ENCODE data around the gene NRXN3. TPM values are rescaled to one million over a fixed set of nuclear protein-coding genes. Genes with fewer than 3 reads are reported as not detected.

Gene NRXN3
- total and polyA plus RNA-seq, 2 experiments from 2014 or later, result 5.7 to 7.1 TPM

DNA sequence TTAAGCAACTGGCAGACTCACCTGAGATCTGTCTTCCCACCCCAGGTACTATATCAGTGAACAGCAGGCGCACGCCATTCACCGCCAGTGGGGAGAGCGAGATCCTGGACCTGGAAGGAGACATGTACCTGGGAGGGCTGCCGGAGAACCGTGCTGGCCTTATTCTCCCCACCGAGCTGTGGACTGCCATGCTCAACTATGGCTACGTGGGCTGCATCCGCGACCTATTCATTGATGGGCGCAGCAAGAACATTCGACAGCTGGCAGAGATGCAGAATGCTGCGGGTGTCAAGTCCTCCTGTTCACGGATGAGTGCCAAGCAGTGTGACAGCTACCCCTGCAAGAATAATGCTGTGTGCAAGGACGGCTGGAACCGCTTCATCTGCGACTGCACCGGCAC, 544.5 kb downstream of the NRXN3 start:
- H3K79me2 ChIP-seq, result no peaks in the 10 kb centered on the region
- H4K20me1 ChIP-seq (ENCODE audit: insufficient read depth, poor library complexity, severe bottlenecking), result no peaks in the 10 kb centered on the region
- TF ChIP-seq, protein P1, sequence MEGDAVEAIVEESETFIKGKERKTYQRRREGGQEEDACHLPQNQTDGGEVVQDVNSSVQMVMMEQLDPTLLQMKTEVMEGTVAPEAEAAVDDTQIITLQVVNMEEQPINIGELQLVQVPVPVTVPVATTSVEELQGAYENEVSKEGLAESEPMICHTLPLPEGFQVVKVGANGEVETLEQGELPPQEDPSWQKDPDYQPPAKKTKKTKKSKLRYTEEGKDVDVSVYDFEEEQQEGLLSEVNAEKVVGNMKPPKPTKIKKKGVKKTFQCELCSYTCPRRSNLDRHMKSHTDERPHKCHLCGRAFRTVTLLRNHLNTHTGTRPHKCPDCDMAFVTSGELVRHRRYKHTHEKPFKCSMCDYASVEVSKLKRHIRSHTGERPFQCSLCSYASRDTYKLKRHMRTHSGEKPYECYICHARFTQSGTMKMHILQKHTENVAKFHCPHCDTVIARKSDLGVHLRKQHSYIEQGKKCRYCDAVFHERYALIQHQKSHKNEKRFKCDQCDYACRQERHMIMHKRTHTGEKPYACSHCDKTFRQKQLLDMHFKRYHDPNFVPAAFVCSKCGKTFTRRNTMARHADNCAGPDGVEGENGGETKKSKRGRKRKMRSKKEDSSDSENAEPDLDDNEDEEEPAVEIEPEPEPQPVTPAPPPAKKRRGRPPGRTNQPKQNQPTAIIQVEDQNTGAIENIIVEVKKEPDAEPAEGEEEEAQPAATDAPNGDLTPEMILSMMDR (IDR thresholded peaks at IDR 0.05; ENCODE audit: poor library complexity), result no peak
- no peak for TF ChIP-seq EZH2phosphoT487 (IDR thresholded peaks at IDR 0.05; ENCODE audit: low read depth, severe bottlenecking, unreplicated experiment)
- TF ChIP-seq EZH2 (IDR thresholded peaks at IDR 0.05; ENCODE audit: borderline replicate concordance), result no peak
- H2AFZ ChIP-seq, result no peak overlapping the region
- DNase-seq (ENCODE audit: low spot score), result no peak
- no peaks in the 10 kb centered on the region for H3K9me2 ChIP-seq (replicated peaks; ENCODE audit: insufficient read depth)
- no peak overlapping the region for H3K4me2 ChIP-seq
- WGBS (ENCODE audit: low lambda C conversion rate, missing lambda C conversion rate), result 91% methylated on average over 18 of the region's 18 CpGs
- H3K9me3 ChIP-seq (ENCODE audit: low read depth), result no peaks in the 10 kb centered on the region
- no peaks in the 10 kb centered on the region for H3K27me3 ChIP-seq
- H3K36me3 ChIP-seq (replicated peaks; ENCODE audit: insufficient read depth, low read depth), result no peaks in the 10 kb centered on the region
- no peaks in the 10 kb centered on the region for H3K4me1 ChIP-seq (ENCODE audit: insufficient read depth)
- no peak overlapping the region for H3K27ac ChIP-seq
- no peak overlapping the region for H3K4me3 ChIP-seq

DNA sequence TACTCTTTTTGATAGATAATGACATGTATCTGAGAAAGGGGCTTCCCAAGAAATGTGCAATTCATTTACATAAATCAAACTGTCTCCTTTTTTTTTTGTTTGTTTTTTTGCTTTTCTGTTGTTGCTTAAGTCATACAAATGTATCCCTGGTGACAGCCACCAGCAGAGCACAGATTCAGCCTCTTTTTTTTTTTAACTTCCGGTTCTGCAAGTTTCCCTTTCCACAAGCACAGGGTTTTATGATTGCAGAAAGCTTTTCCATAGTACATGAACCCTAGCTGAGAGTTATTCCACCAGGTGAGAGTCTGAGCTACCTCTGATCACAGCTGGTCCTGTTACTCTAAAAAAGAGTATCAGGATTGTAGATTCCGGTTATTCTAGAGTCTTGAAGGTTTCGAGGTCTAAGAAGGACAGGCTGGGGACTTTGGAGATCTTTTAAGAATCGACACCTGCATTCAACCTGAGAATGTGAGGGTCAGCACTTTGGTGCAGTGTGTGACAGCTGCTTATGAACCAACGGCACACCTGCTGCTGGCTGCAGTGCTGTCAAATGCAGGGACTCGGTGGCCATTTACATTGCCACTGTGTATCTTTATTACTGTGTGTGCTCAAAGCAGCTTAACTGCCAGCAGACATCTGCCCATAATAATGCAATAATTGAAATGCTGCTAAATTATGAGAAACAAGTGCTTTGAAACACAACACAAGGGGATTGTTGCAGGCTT, 551.7 kb downstream of the NRXN3 start:
- Histone ChIP-seq H3K4me1 (ENCODE audit: insufficient read depth) (no peaks in the 10 kb centered on the region), H3K4me3 (no peak overlapping the region), H3K9me3 (ENCODE audit: low read depth) (no peaks in the 10 kb centered on the region), H3K27me3 (no peaks in the 10 kb centered on the region), H3K9me2 (replicated peaks; ENCODE audit: insufficient read depth) (no peaks in the 10 kb centered on the region), H2AFZ (no peak overlapping the region), H3K36me3 (replicated peaks; ENCODE audit: insufficient read depth, low read depth) (no peaks in the 10 kb centered on the region), H4K20me1 (ENCODE audit: insufficient read depth, poor library complexity, severe bottlenecking) (no peaks in the 10 kb centered on the region), H3K79me2 (no peaks in the 10 kb centered on the region), H3K4me2 (no peak overlapping the region), H3K27ac (no peak overlapping the region)
- TF ChIP-seq, protein P1 (IDR thresholded peaks at IDR 0.05; ENCODE audit: poor library complexity), result no peak
- TF ChIP-seq EZH2 (IDR thresholded peaks at IDR 0.05; ENCODE audit: borderline replicate concordance), result no peak
- 67% methylated on average over 6 of the region's 6 CpGs for WGBS (ENCODE audit: low lambda C conversion rate, missing lambda C conversion rate)
- DNase-seq (ENCODE audit: low spot score), result no peak

DNA sequence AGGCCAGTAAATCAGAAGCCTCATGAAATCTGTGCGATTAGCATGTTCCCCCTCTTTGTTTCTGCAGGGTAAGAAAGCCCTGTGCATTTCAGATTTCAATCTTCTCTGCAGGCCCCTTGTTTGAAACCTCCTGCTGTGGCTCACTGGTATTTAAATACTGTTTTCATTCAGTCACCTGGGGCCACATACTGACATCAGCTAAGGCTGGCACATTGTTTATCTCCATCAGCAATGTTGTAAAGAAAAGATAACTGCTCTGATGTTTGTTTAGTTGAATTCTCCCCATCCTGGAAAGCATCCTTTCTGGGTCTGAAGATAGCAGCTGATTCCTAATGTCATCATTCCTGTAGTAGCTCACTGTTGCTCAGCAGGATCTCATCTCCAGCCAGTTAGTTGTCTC, 554.9 kb downstream of the NRXN3 start:
- TF ChIP-seq EZH2phosphoT487 (IDR thresholded peaks at IDR 0.05; ENCODE audit: low read depth, severe bottlenecking, unreplicated experiment), result no peak

DNA sequence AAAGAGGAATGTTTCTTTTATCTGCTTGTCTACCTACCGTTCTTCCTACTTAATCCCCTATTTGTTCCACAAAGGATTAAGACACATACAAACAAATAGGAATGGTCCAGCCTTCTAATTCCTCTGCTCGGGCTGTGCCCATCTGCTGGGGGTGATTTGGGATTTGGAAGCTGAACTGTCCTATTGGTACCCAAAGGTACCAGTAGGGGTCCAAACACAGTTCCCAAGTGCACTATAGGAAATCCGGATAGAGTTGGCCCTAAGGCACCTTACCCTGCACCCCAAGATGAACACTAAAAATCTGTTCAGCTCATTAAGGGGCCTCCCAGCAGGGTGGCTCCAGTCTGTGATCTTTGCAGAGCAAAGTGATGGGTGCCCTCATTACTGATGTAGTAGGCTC, 566.9 kb downstream of the NRXN3 start:
- no peak overlapping the region for H3K27ac ChIP-seq
- DNase-seq (ENCODE audit: low spot score), result no peak
- WGBS (ENCODE audit: low lambda C conversion rate, missing lambda C conversion rate), result 49% methylated on average over 3 of the region's 3 CpGs
- H3K9me2 ChIP-seq (replicated peaks; ENCODE audit: insufficient read depth), result no peaks in the 10 kb centered on the region
- peaks cover 3% of the 10 kb centered on the region for H3K27me3 ChIP-seq
- H3K79me2 ChIP-seq, result no peaks in the 10 kb centered on the region
- no peaks in the 10 kb centered on the region for H3K36me3 ChIP-seq (replicated peaks; ENCODE audit: insufficient read depth, low read depth)
- no peaks in the 10 kb centered on the region for H4K20me1 ChIP-seq (ENCODE audit: insufficient read depth, poor library complexity, severe bottlenecking)
- H3K4me1 ChIP-seq (ENCODE audit: insufficient read depth), result no peaks in the 10 kb centered on the region
- H3K4me2 ChIP-seq, result no peak overlapping the region
- H3K4me3 ChIP-seq, result no peak overlapping the region
- no peaks in the 10 kb centered on the region for H3K9me3 ChIP-seq (ENCODE audit: low read depth)
- no peak overlapping the region for H2AFZ ChIP-seq
- TF ChIP-seq, protein P1 (IDR thresholded peaks at IDR 0.05; ENCODE audit: poor library complexity), result no peak
- no peak for TF ChIP-seq EZH2phosphoT487 (IDR thresholded peaks at IDR 0.05; ENCODE audit: low read depth, severe bottlenecking, unreplicated experiment)
- no peak for TF ChIP-seq EZH2 (IDR thresholded peaks at IDR 0.05; ENCODE audit: borderline replicate concordance)

More for the DNA sequence above, 554.9 kb downstream of the NRXN3 start:
- Histone ChIP-seq H3K4me1 (ENCODE audit: insufficient read depth) (no peaks in the 10 kb centered on the region), H3K9me3 (ENCODE audit: low read depth) (no peaks in the 10 kb centered on the region), H2AFZ (no peak overlapping the region), H3K36me3 (replicated peaks; ENCODE audit: insufficient read depth, low read depth) (no peaks in the 10 kb centered on the region), H4K20me1 (ENCODE audit: insufficient read depth, poor library complexity, severe bottlenecking) (no peaks in the 10 kb centered on the region), H3K4me2 (no peak overlapping the region), H3K79me2 (no peaks in the 10 kb centered on the region), H3K27me3 (no peaks in the 10 kb centered on the region), H3K4me3 (no peak overlapping the region), H3K27ac (no peak overlapping the region), H3K9me2 (replicated peaks; ENCODE audit: insufficient read depth) (no peaks in the 10 kb centered on the region)
- DNase-seq (ENCODE audit: low spot score), result no peak
- WGBS (ENCODE audit: low lambda C conversion rate, missing lambda C conversion rate), result 50% methylated on average over 1 of the region's 1 CpG
